ENCODE results near the gene PCGF5. TPM values are rescaled to one million over a fixed set of nuclear protein-coding genes. Genes with fewer than 3 reads are reported as not detected.

The PCGF5 gene
- total and polyA plus RNA-seq, 10 of the 15 experiments (the other 5 are each of a cell fraction or from before 2014, with no cell fraction given), result 33.2 to 79.7 (median 50.7) TPM

DNA sequence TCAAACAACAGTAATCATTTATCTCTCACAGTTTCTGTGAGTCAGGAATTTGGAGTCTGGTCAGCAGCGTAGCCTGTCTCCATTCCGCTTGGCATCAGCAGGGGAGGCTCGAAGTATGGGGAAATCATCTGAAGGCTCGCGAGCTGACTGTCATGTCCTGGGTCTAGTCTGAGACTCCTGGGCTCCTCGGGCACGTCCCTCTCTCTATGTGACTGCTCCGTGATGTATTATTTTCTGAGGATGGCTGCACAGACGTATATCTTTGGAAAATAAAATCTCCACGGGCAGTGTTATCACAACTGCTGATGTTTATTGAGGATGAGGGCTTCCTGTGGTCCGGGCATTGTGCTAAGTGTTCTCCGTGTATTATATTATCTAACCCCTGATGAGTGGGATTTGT is 23.3 kb upstream of the PCGF5 start:
- in situ Hi-C loops (cut with MboI), result no loop called here
- H3K9ac ChIP-seq (ENCODE audit: control insufficient read depth, insufficient read depth, low read length), result no peak overlapping the region
- DNase-seq (ENCODE audit: low read depth, low spot score) (no peak), ATAC-seq (no peak), FAIRE-seq (no peak)
- ChIA-PET CTCF (interaction anchor here (0.7 to 2.4 kb wide), 3 partner anchors 30 to 54 kb away, joined by 3 to 8 read pairs (median 3); no protein-coding TSS in a partner anchor), RAD21 (ENCODE audit: unreplicated experiment) (interaction anchor here (1.1 to 1.3 kb wide), 2 partner anchors 31 to 53 kb away, joined by 4 to 6 read pairs; no protein-coding TSS in a partner anchor), POLR2A (no interaction called here), SMC1A (ENCODE audit: uncharacterized antibody, unreplicated experiment) (interaction anchor here (1.1 to 5.5 kb wide), 6 partner anchors 9 to 191 kb away, joined by 3 to 56 read pairs (median 4); no protein-coding TSS in a partner anchor)
- peaks cover 48% of the 10 kb centered on the region for H3K79me2 ChIP-seq (ENCODE audit: control insufficient read depth, insufficient read depth, low read length)
- no peaks in the 10 kb centered on the region for H3K27me3 ChIP-seq (replicated peaks in 1 of 2; ENCODE audit: control insufficient read depth in 2 of 2, insufficient read depth in 2 of 2, low read length in 1 of 2)
- no peak overlapping the region for H3K4me2 ChIP-seq (ENCODE audit: control insufficient read depth, insufficient read depth)
- H3K9me3 ChIP-seq (replicated peaks; ENCODE audit: control insufficient read depth, insufficient read depth, low read length), result no peaks in the 10 kb centered on the region; the same call in 2 of the 3 replicates
- TF ChIP-seq ATF7 (IDR thresholded peaks at IDR 0.05; ENCODE audit: low read depth) (no peak), TCF7 (IDR thresholded peaks at IDR 0.05; ENCODE audit: borderline replicate concordance) (no peak), DPF2 (IDR thresholded peaks at IDR 0.05) (no peak), ZNF24 (IDR thresholded peaks at IDR 0.05) (no peak), PML (IDR thresholded peaks at IDR 0.05; ENCODE audit: low read length) (no peak), HDAC2 (IDR thresholded peaks at IDR 0.05) (no peak)
- no peak overlapping the region for H2AFZ ChIP-seq (ENCODE audit: control insufficient read depth, low read depth, low read length)
- H3K4me1 ChIP-seq (ENCODE audit: control insufficient read depth, insufficient read depth, low read length), result peaks cover 38% of the 10 kb centered on the region
- WGBS (ENCODE audit: insufficient coverage, insufficient replicate concordance, low lambda C conversion rate, missing lambda C conversion rate), result 97% methylated on average over 12 of the region's 12 CpGs
- BruUV-seq (replicated peaks), result no TSS peak
- no peaks in the 10 kb centered on the region for H4K20me1 ChIP-seq (ENCODE audit: control insufficient read depth, insufficient read depth)
- H3K36me3 ChIP-seq (ENCODE audit: control insufficient read depth in 2 of 2, insufficient read depth in 2 of 2, low read length in 1 of 2), result no peaks in the 10 kb centered on the region
- H3K4me3 ChIP-seq, result no peak overlapping the region
- no peak overlapping the region for H3K27ac ChIP-seq (ENCODE audit: control insufficient read depth, insufficient read depth)
- intact Hi-C loops (cut with micrococcal nuclease; ENCODE audit: unreplicated experiment), result no loop called here

DNA sequence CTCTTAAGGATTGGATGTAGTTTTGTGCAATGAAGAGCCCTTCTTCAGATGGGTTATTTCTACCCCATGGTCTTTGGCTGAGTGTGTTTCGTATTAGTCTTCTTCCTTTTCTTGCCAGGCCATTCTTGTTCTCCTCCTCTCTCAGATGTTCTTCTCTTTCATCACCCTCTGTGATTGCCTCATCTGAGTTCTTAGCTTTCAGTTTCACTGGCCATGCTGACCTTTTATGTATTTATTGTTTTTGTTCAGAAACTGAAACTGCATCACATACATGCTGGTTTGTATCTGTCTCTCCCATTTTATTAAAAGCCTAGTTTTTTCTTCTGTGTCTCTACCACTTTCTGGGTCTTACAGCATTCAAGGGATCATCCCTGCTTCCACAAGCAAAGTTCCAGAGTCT is 21.7 kb upstream of the PCGF5 start:
- ChIA-PET CTCF (interaction anchor here (1.3 to 2.4 kb wide), 2 partner anchors 52 to 212 kb away, joined by 3 to 8 read pairs; no protein-coding TSS in a partner anchor), POLR2A (interaction anchor here (1.1 to 2.6 kb wide), 2 partner anchors 20 to 200 kb away, joined by 4 to 9 read pairs; no protein-coding TSS in a partner anchor), RAD21 (ENCODE audit: unreplicated experiment) (interaction anchor here (0.9 to 1.5 kb wide), 4 partner anchors 33 to 108 kb away, joined by 3 to 4 read pairs (median 3); no protein-coding TSS in a partner anchor), SMC1A (ENCODE audit: uncharacterized antibody, unreplicated experiment) (interaction anchor here (1.0 to 5.5 kb wide), 7 partner anchors 11 to 198 kb away, joined by 3 to 56 read pairs (median 4); no protein-coding TSS in a partner anchor)
- H3K4me3 ChIP-seq, result peak overlapping the region; percentile 53
- FAIRE-seq, result peak; percentile 7
- H3K4me2 ChIP-seq (ENCODE audit: control insufficient read depth, insufficient read depth), result peak overlapping the region; percentile 70
- H3K79me2 ChIP-seq (ENCODE audit: control insufficient read depth, insufficient read depth, low read length), result peaks cover 61% of the 10 kb centered on the region
- no peaks in the 10 kb centered on the region for H3K27me3 ChIP-seq (replicated peaks in 1 of 2; ENCODE audit: control insufficient read depth in 2 of 2, insufficient read depth in 2 of 2, low read length in 1 of 2)
- no peaks in the 10 kb centered on the region for H4K20me1 ChIP-seq (ENCODE audit: control insufficient read depth, insufficient read depth)
- peak overlapping the region; percentile 61 for H3K27ac ChIP-seq (ENCODE audit: control insufficient read depth, insufficient read depth)
- peaks cover 47% of the 10 kb centered on the region for H3K4me1 ChIP-seq (ENCODE audit: control insufficient read depth, insufficient read depth, low read length)
- DNase-seq (ENCODE audit: low read depth, low spot score), result peak; percentile 68
- no peaks in the 10 kb centered on the region for H3K36me3 ChIP-seq (ENCODE audit: control insufficient read depth in 2 of 2, insufficient read depth in 2 of 2, low read length in 1 of 2)
- peak overlapping the region; percentile 12; the same call in 1 of the 2 replicates for H3K9ac ChIP-seq (ENCODE audit: control insufficient read depth, insufficient read depth, low read length)
- no TSS peak for BruUV-seq (replicated peaks)
- no peaks in the 10 kb centered on the region for H3K9me3 ChIP-seq (replicated peaks; ENCODE audit: control insufficient read depth, insufficient read depth, low read length)
- WGBS (ENCODE audit: insufficient coverage, insufficient replicate concordance, low lambda C conversion rate, missing lambda C conversion rate), result 0% methylated on average over 1 of the region's 1 CpG
- in situ Hi-C loops (cut with MboI), result no loop called here
- H2AFZ ChIP-seq (ENCODE audit: control insufficient read depth, low read depth, low read length), result peak overlapping the region; percentile 51
- intact Hi-C loops (cut with micrococcal nuclease; ENCODE audit: unreplicated experiment), result no loop called here
- ATAC-seq, result peak; percentile 70
- TF ChIP-seq CREB1 (IDR thresholded peaks at IDR 0.05; ENCODE audit: low read depth) (peak; percentile 77), HDAC2 (IDR thresholded peaks at IDR 0.05) (no peak)
- TF ChIP-seq, protein P1, sequence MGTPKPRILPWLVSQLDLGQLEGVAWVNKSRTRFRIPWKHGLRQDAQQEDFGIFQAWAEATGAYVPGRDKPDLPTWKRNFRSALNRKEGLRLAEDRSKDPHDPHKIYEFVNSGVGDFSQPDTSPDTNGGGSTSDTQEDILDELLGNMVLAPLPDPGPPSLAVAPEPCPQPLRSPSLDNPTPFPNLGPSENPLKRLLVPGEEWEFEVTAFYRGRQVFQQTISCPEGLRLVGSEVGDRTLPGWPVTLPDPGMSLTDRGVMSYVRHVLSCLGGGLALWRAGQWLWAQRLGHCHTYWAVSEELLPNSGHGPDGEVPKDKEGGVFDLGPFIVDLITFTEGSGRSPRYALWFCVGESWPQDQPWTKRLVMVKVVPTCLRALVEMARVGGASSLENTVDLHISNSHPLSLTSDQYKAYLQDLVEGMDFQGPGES (IDR thresholded peaks at IDR 0.05), result no peak
- TF ChIP-seq, protein P2, sequence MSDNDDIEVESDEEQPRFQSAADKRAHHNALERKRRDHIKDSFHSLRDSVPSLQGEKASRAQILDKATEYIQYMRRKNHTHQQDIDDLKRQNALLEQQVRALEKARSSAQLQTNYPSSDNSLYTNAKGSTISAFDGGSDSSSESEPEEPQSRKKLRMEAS (IDR thresholded peaks at IDR 0.05; ENCODE audit: low read depth, low read length), result 0 out of 2 replicates have a peak, but pooled peaks have one; percentile 23
- TF ChIP-seq, protein P3, sequence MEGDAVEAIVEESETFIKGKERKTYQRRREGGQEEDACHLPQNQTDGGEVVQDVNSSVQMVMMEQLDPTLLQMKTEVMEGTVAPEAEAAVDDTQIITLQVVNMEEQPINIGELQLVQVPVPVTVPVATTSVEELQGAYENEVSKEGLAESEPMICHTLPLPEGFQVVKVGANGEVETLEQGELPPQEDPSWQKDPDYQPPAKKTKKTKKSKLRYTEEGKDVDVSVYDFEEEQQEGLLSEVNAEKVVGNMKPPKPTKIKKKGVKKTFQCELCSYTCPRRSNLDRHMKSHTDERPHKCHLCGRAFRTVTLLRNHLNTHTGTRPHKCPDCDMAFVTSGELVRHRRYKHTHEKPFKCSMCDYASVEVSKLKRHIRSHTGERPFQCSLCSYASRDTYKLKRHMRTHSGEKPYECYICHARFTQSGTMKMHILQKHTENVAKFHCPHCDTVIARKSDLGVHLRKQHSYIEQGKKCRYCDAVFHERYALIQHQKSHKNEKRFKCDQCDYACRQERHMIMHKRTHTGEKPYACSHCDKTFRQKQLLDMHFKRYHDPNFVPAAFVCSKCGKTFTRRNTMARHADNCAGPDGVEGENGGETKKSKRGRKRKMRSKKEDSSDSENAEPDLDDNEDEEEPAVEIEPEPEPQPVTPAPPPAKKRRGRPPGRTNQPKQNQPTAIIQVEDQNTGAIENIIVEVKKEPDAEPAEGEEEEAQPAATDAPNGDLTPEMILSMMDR (IDR thresholded peaks at IDR 0.05 in 2 of 3, conservative IDR thresholded peaks at IDR 0.05 in 1 of 3; ENCODE audit: control insufficient read depth in 2 of 3, extremely low read depth in 1 of 3, insufficient read depth in 1 of 3, low read depth in 3 of 3, low read length in 3 of 3), result no peak

Measured in GM12878 (cell line).